HCT116 (cell line): ENCODE data around the gene GPHN.

Experiments
- CEBPB ChIP-seq: IDR thresholded peaks from 2 replicates; pipeline ENCODE4 v1.6.1; 2012; ENCODE audit warnings: low read depth
- EGR1 ChIP-seq: IDR thresholded peaks from 2 replicates; pipeline ENCODE4 v1.6.1; 2012; ENCODE audit warnings: low read depth
- EZH2 ChIP-seq: fragments of 200-600 bp; sonication (generic); IDR thresholded peaks from 2 replicates; pipeline ENCODE4 v1.6.1; 2017; ENCODE audit warnings: antibody characterized with exemption, mixed run types
- EZH2phosphoT487 ChIP-seq: fragments of 200-600 bp; IDR thresholded peaks from 2 replicates; pipeline ENCODE4 v1.6.1; 2018; ENCODE audit warnings: antibody characterized with exemption, borderline replicate concordance
- MAX ChIP-seq: IDR thresholded peaks from 2 replicates; pipeline ENCODE4 v1.6.1; 2012
- POLR2A ChIP-seq: IDR thresholded peaks from 2 replicates; pipeline ENCODE4 v1.7.0; 2011; ENCODE audit warnings: borderline replicate concordance; ENCODE audit not compliant: insufficient read depth, insufficient read length; ENCODE audit errors: extremely low read depth
- POLR2AphosphoS5 ChIP-seq: IDR thresholded peaks from 2 replicates; pipeline ENCODE4 v1.6.1; 2011; ENCODE audit warnings: mild to moderate bottlenecking, low read depth, low read length, moderate library complexity
- REST ChIP-seq: IDR thresholded peaks from 2 replicates; pipeline ENCODE4 v1.6.1; 2012; ENCODE audit warnings: low read depth
- SIN3A ChIP-seq: IDR thresholded peaks from 2 replicates; pipeline ENCODE4 v1.6.1; 2012; ENCODE audit warnings: low read depth
- TF ChIP-seq, protein P1 (sequence below), 3 experiments: fragments of 200-600 bp in 1 of 3; sonication (generic) in 1 of 3; IDR thresholded peaks in 2 of 3; conservative IDR thresholded peaks in 1 of 3; 2 replicates each; pipeline ENCODE4 v1.5.1; 2012 to 2017; ENCODE audit warnings: low read depth in 2 of 3, low read length in 2 of 3, antibody characterized with exemption in 1 of 3, borderline replicate concordance in 1 of 3, control low read depth in 1 of 3, mild to moderate bottlenecking in 1 of 3, mixed read lengths in 1 of 3, mixed run types in 1 of 3, moderate library complexity in 1 of 3; ENCODE audit not compliant: insufficient read depth in 1 of 3
- TF ChIP-seq, protein P2 (sequence below): IDR thresholded peaks from 2 replicates; pipeline ENCODE4 v1.6.1; 2012

GRCh38 chr14:66471584-66471983, 36.4 kb upstream of the GPHN start:
- TF ChIP-seq, protein P1, sequence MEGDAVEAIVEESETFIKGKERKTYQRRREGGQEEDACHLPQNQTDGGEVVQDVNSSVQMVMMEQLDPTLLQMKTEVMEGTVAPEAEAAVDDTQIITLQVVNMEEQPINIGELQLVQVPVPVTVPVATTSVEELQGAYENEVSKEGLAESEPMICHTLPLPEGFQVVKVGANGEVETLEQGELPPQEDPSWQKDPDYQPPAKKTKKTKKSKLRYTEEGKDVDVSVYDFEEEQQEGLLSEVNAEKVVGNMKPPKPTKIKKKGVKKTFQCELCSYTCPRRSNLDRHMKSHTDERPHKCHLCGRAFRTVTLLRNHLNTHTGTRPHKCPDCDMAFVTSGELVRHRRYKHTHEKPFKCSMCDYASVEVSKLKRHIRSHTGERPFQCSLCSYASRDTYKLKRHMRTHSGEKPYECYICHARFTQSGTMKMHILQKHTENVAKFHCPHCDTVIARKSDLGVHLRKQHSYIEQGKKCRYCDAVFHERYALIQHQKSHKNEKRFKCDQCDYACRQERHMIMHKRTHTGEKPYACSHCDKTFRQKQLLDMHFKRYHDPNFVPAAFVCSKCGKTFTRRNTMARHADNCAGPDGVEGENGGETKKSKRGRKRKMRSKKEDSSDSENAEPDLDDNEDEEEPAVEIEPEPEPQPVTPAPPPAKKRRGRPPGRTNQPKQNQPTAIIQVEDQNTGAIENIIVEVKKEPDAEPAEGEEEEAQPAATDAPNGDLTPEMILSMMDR (IDR thresholded peaks at IDR 0.05 in 2 of 3, conservative IDR thresholded peaks at IDR 0.05 in 1 of 3; ENCODE audit: borderline replicate concordance in 1 of 3, insufficient read depth in 1 of 3, low read depth in 2 of 3, low read length in 2 of 3): no peak
- TF ChIP-seq REST: no peak
- no peak for TF ChIP-seq EZH2phosphoT487
- no peak for TF ChIP-seq SIN3A
- no peak for TF ChIP-seq POLR2A
- no peak for TF ChIP-seq POLR2AphosphoS5
- no peak for TF ChIP-seq CEBPB
- no peak for TF ChIP-seq MAX
- TF ChIP-seq EZH2: no peak
- TF ChIP-seq, protein P2, sequence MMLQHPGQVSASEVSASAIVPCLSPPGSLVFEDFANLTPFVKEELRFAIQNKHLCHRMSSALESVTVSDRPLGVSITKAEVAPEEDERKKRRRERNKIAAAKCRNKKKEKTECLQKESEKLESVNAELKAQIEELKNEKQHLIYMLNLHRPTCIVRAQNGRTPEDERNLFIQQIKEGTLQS: no peak
- no peak for TF ChIP-seq EGR1
